K562 (cell line): Measurements from ENCODE around the gene MED15. TPM values are rescaled to one million over a fixed set of nuclear protein-coding genes. Genes with fewer than 3 reads are reported as not detected.

Source experiments
- BACH1 ChIP-seq: fragments of 200-800 bp; sonication (Bioruptor generic); IDR thresholded peaks from 2 replicates; pipeline ENCODE4 v1.6.1; 2016; ENCODE audit warnings: missing genetic modification characterization, missing compliant biosample characterization
- C11orf30 ChIP-seq: fragments of 450-650 bp; IDR thresholded peaks from 2 replicates; pipeline ENCODE4 v1.6.1; 2016; ENCODE audit warnings: low read depth, mild to moderate bottlenecking
- CCAR2 ChIP-seq: fragments of 200-400 bp; formaldehyde crosslinking; IDR thresholded peaks from 2 replicates; pipeline ENCODE4 v1.6.1; 2017; ENCODE audit warnings: mild to moderate bottlenecking, low read depth, low read length
- HMG20A ChIP-seq: fragments of 450-650 bp; formaldehyde crosslinking; conservative IDR thresholded peaks from 2 replicates; pipeline ENCODE4 v1.4.0; 2020; ENCODE audit warnings: mild to moderate bottlenecking, mixed read lengths
- NCOA6 ChIP-seq: fragments of 450-650 bp; IDR thresholded peaks from 2 replicates; pipeline ENCODE4 v1.6.1; 2017; ENCODE audit warnings: mild to moderate bottlenecking
- NEUROD1 ChIP-seq: fragments of 150-350 bp; IDR thresholded peaks from 2 replicates; pipeline ENCODE4 v1.6.1; 2014; ENCODE audit warnings: borderline replicate concordance, low read length, low read depth; ENCODE audit not compliant: partially characterized antibody
- NFXL1 ChIP-seq: fragments of 450-650 bp; formaldehyde crosslinking; IDR thresholded peaks from 2 replicates; pipeline ENCODE4 v1.4.0; 2021; ENCODE audit warnings: mild to moderate bottlenecking
- PCBP2 ChIP-seq: fragments of 200-400 bp; formaldehyde crosslinking; IDR thresholded peaks from 2 replicates; pipeline ENCODE4 v1.6.1; 2018; ENCODE audit warnings: low read length, low read depth, mild to moderate bottlenecking, moderate library complexity; ENCODE audit not compliant: poor library complexity, severe bottlenecking
- PTRF ChIP-seq: fragments of 450-650 bp; IDR thresholded peaks from 2 replicates; pipeline ENCODE4 v1.6.1; 2016; ENCODE audit warnings: mild to moderate bottlenecking, missing genetic modification characterization, missing compliant biosample characterization
- RAD21 ChIP-seq, 2 experiments: fragments of 250-450 bp in 1 of 2; fragments of 450-650 bp in 1 of 2; sonication (Bioruptor Pico) in 1 of 2; formaldehyde crosslinking in 1 of 2; IDR thresholded peaks in 1 of 2; conservative IDR thresholded peaks in 1 of 2; 2 replicates each; pipeline versions ENCODE4 v1.4.0 to v1.8.0; 2020 to 2022; ENCODE audit warnings: mild to moderate bottlenecking in 2 of 2, moderate library complexity in 1 of 2
- SIRT6 ChIP-seq: IDR thresholded peaks from one replicate; pipeline ENCODE4 v1.6.1; 2012; ENCODE audit warnings: low read depth, mild to moderate bottlenecking, control low read depth, inconsistent platforms, low read length, moderate library complexity
- SMAD2 ChIP-seq: fragments of 150-350 bp; IDR thresholded peaks from 2 replicates; pipeline ENCODE4 v1.6.1; 2014; ENCODE audit warnings: low read depth, mild to moderate bottlenecking, low read length
- SMAD4 ChIP-seq: fragments of 250-450 bp; sonication (Bioruptor Pico); conservative IDR thresholded peaks from 2 replicates; pipeline ENCODE4 v1.8.0; 2021; ENCODE audit warnings: inconsistent platforms, mild to moderate bottlenecking, moderate library complexity
- TCFL5 ChIP-seq: fragments of 250-450 bp; sonication (Bioruptor Pico); conservative IDR thresholded peaks from 2 replicates; pipeline ENCODE4 v1.6.1; 2021; ENCODE audit warnings: mild to moderate bottlenecking, moderate library complexity, matching md5 sums
- TGIF2 ChIP-seq: sonication (generic); formaldehyde crosslinking; IDR thresholded peaks from 2 replicates; pipeline ENCODE4 v1.8.1; 2022; ENCODE audit warnings: mild to moderate bottlenecking, missing genetic modification reagents, moderate library complexity
- U2AF2 ChIP-seq: fragments of 200-400 bp; formaldehyde crosslinking; optimal IDR thresholded peaks from 2 replicates; pipeline ENCODE3; 2017; ENCODE audit warnings: low read depth, mild to moderate bottlenecking, low read length
- ZBTB17 ChIP-seq: fragments of 450-650 bp; formaldehyde crosslinking; IDR thresholded peaks from 2 replicates; pipeline ENCODE4 v1.4.0; 2020; ENCODE audit warnings: mild to moderate bottlenecking
- ZFP36 ChIP-seq: fragments of 150-350 bp; IDR thresholded peaks from 2 replicates; pipeline ENCODE4 v1.6.1; 2018; ENCODE audit warnings: low read length, low read depth; ENCODE audit not compliant: partially characterized antibody
- ZNF217 ChIP-seq: sonication (generic); formaldehyde crosslinking; IDR thresholded peaks from 2 replicates; pipeline ENCODE4 v1.8.0; 2022; ENCODE audit warnings: mild to moderate bottlenecking, missing genetic modification reagents
- ZNF274 ChIP-seq: IDR thresholded peaks from 2 replicates; pipeline ENCODE4 v1.6.1; 2011; ENCODE audit warnings: low read depth, mild to moderate bottlenecking, low read length, moderate library complexity, borderline replicate concordance
- ZNF561 ChIP-seq: fragments of 450-650 bp; formaldehyde crosslinking; conservative IDR thresholded peaks from 2 replicates; pipeline ENCODE4 v1.4.0; 2020; ENCODE audit warnings: mild to moderate bottlenecking, moderate library complexity
- ZNF717 ChIP-seq: fragments of 250-450 bp; sonication (Bioruptor Pico); IDR thresholded peaks from 2 replicates; pipeline ENCODE4 v1.5.0; 2021
- ZNF778 ChIP-seq: fragments of 450-650 bp; formaldehyde crosslinking; IDR thresholded peaks from 2 replicates; pipeline ENCODE4 v1.4.0; 2020; ENCODE audit warnings: mild to moderate bottlenecking, moderate library complexity
- polyA plus RNA-seq, 8 experiments: library from polyadenylated mRNA; depleted of rRNA in 4 of 8; stranded (reverse) in 5 of 8; unstranded in 3 of 8; fragments of >200 nt; fragmentation: Nextera tagmentation in 2 of 8; fragmentation: Illumina TruSeq in 1 of 8; extraction: Ambion mirVana in 2 of 8; extraction: Trizol in 1 of 8; gene quantifications; 2 replicates each; pipeline versions ENCODE4 v1.2.1 to v1.2.3, GENCODE V29; 2011 to 2014; ENCODE audit warnings: inconsistent platforms in 1 of 8, missing spikeins in 1 of 8
- total RNA-seq, 7 experiments: library from RNA; depleted of rRNA in 6 of 7; stranded (reverse); fragments of >200 nt in 6 of 7; fragmentation: Illumina TruSeq in 2 of 7; extraction: Trizol in 2 of 7; gene quantifications; 2 replicates each; pipeline versions ENCODE4 v1.2.1 to v1.2.3, GENCODE V29; 2011 to 2021; ENCODE audit warnings: low replicate concordance in 1 of 7
- TF ChIP-seq, protein P1 (sequence below): sonication (generic); formaldehyde crosslinking; IDR thresholded peaks from 2 replicates; pipeline ENCODE4 v1.8.0; 2022; ENCODE audit warnings: mild to moderate bottlenecking, missing genetic modification reagents
- TF ChIP-seq, protein P2 (sequence below): sonication (generic); formaldehyde crosslinking; IDR thresholded peaks from 2 replicates; pipeline ENCODE4 v1.8.0; 2022; ENCODE audit warnings: mild to moderate bottlenecking, low read depth, missing genetic modification reagents

MED15 gene
- total and polyA plus RNA-seq, 9 of the 15 experiments (the other 6 are each of a cell fraction or from before 2014, with no cell fraction given) = 4.0 to 271 (median 60.1) TPM

DNA sequence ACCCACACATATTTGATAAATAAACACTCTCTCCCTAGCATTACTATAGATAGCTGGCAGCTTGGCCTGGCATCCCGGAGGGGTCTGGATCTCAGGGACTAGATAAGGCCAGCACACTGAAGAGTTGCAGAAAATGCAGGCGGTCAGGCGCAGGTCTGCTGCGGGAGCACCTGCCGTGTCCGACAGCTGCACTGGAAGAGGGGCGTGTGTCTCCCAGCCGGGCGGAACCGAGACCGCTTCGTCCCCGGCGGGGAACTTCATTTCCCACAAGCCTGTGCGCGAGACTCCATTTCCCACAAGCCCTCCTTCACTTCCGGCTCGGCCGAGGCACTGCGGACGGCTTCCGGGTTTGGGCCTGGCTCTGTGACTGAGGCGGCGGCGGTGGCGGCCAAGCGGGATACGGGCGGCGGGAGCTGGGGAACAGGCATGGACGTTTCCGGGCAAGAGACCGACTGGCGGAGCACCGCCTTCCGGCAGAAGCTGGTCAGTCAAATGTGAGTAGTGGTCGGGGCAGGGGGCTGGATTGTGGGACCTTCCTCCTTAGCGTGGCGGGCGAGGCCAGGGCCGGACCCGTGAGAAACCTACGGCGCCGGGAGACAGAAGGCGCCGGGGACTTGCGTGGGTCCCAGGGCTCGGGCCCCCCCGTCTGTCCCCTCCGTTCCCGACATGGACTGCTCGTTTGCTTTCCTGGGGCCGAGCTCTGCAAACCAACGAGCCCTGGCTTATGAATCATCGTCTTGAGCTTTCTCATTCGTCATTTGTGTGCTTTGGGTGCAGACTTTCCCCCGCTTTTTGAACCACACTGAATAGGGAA lies at the start of gene MED15 (continued):
- TF ChIP-seq U2AF2 = no peak
- TF ChIP-seq TGIF2 (CRISPR knock-in tag) = no peak
- no peak for TF ChIP-seq HMG20A (CRISPR knock-in tag)
- TF ChIP-seq CCAR2 = no peak
- TF ChIP-seq SIRT6 = no peak
- TF ChIP-seq NFXL1 = no peak
- TF ChIP-seq BACH1 (tag) = no peak
- no peak for TF ChIP-seq ZNF561 (CRISPR knock-in tag)
- TF ChIP-seq SMAD2 = peak; percentile 98
- no peak for TF ChIP-seq ZBTB17 (CRISPR knock-in tag)
- TF ChIP-seq ZFP36 = peak; percentile 43
- peak; percentile 92 for TF ChIP-seq NEUROD1
- TF ChIP-seq SMAD4 = no peak
- TF ChIP-seq NCOA6 = no peak
- TF ChIP-seq ZNF274 = no peak; the same call in 1 of the 2 replicates
- peak; percentile 97 for TF ChIP-seq ZNF217 (CRISPR knock-in tag)
- TF ChIP-seq C11orf30 = no peak
- TF ChIP-seq RAD21 (CRISPR knock-in tag; conservative IDR thresholded peaks at IDR 0.05 in 1 of 2, IDR thresholded peaks at IDR 0.05 in 1 of 2) = peak in 1 of 2 experiments; percentile 40; a peak in 2 of 4 replicates
- no peak for TF ChIP-seq PTRF (tag)
- no peak for TF ChIP-seq TCFL5 (CRISPR knock-in tag)
- TF ChIP-seq, protein P1, sequence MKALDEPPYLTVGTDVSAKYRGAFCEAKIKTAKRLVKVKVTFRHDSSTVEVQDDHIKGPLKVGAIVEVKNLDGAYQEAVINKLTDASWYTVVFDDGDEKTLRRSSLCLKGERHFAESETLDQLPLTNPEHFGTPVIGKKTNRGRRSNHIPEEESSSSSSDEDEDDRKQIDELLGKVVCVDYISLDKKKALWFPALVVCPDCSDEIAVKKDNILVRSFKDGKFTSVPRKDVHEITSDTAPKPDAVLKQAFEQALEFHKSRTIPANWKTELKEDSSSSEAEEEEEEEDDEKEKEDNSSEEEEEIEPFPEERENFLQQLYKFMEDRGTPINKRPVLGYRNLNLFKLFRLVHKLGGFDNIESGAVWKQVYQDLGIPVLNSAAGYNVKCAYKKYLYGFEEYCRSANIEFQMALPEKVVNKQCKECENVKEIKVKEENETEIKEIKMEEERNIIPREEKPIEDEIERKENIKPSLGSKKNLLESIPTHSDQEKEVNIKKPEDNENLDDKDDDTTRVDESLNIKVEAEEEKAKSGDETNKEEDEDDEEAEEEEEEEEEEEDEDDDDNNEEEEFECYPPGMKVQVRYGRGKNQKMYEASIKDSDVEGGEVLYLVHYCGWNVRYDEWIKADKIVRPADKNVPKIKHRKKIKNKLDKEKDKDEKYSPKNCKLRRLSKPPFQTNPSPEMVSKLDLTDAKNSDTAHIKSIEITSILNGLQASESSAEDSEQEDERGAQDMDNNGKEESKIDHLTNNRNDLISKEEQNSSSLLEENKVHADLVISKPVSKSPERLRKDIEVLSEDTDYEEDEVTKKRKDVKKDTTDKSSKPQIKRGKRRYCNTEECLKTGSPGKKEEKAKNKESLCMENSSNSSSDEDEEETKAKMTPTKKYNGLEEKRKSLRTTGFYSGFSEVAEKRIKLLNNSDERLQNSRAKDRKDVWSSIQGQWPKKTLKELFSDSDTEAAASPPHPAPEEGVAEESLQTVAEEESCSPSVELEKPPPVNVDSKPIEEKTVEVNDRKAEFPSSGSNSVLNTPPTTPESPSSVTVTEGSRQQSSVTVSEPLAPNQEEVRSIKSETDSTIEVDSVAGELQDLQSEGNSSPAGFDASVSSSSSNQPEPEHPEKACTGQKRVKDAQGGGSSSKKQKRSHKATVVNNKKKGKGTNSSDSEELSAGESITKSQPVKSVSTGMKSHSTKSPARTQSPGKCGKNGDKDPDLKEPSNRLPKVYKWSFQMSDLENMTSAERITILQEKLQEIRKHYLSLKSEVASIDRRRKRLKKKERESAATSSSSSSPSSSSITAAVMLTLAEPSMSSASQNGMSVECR = no peak
- TF ChIP-seq ZNF717 (CRISPR knock-in tag) = no peak
- TF ChIP-seq, protein P2, sequence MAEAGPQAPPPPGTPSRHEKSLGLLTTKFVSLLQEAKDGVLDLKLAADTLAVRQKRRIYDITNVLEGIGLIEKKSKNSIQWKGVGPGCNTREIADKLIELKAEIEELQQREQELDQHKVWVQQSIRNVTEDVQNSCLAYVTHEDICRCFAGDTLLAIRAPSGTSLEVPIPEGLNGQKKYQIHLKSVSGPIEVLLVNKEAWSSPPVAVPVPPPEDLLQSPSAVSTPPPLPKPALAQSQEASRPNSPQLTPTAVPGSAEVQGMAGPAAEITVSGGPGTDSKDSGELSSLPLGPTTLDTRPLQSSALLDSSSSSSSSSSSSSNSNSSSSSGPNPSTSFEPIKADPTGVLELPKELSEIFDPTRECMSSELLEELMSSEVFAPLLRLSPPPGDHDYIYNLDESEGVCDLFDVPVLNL (CRISPR knock-in tag) = peak; percentile 89
- no peak for TF ChIP-seq PCBP2
- no peak for TF ChIP-seq ZNF778 (CRISPR knock-in tag)
